HG02943 (cell line): ENCODE results near the gene C3.

ENCODE experiments used
- ATAC-seq: cut with Tn5 transposase; IDR thresholded peaks from one replicate; pipeline ENCODE4 v1.9.1; 2021; ENCODE audit warnings: mild to moderate bottlenecking, low read depth, moderate library complexity; ENCODE audit not compliant: unreplicated experiment

Gene C3

DNA sequence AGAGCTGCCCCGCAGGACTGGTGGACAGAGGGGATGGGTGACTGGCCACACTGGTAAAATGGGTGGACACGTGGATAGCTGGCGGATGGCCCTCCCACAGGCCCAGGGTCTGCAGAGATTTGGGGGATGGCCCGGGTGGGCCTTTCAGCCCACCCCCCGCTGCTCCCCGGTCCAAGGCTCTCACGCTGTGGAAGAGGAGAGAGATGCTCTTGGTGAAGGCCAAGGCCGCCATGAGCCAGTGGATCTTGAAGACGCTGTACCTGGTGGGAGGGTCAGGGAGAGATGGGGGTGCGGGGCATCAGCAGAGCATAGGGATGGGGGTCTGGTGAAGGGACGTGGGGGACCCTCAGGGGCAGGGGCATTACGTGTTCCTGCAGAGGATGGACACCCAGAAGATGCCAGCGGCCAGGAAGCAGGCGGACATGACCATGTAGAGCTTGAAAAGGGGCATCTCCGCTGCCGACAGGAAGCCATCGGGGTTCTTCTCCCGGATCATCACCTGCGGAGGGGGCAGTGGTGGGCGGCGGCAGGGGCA, 12.4 kb upstream of the C3 start:
- no peak for ATAC-seq

DNA sequence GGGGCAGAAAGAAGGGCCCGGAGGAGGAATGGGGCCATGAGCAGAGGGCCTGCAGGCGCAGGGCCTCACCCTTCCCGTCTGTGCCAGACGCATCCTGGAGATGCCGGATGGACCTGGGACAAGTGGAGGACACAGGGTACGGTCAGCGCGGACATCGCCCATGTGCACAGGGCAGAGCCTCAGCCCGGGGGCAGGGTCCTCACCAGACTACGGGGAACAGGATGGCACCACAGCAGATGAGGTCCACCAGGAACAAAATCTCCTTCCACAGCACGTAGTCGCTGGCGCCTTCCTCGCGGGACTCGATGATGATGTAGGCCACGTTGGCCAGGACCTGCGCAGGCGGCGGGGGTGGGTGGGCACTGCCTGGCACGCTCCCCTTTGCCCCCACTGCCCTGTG, 11.4 kb upstream of the C3 start:
- no peak for ATAC-seq

DNA sequence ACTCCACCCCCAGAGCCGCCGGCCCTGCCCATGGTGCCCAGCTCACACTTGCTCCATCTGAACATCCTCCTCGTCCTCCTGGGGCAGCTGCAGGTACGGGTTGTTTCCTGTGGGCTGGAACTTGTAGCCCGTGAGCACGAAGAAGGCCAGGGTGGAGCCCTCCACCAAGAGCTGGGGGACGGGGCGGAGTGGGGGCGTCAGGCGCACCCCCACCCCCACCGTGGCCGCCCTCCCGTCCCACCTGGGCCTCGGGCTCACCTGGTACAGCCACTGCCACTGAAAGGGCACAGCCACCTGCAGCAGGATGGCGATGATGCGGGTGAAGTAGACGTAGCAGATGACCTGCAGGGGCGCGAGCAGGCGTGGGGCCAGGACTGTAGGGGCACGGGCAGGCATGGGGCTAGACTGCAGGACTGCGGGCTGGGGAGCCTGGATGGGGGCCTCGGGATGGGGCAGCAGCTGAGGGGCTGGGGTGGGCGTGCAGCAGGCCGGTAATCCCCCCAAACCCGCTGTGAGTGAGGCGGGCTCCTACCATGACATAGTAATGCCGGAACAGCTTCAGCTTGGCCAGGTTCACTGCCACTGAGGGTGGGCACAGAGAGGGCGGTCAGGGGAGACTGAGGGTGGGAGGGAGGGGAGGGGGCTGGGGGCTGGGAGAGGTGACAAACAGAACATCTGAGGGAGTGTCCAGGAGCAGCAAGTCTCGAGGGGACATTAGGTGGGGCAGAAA, 10.7 kb upstream of the C3 start:
- ATAC-seq = no peak

DNA sequence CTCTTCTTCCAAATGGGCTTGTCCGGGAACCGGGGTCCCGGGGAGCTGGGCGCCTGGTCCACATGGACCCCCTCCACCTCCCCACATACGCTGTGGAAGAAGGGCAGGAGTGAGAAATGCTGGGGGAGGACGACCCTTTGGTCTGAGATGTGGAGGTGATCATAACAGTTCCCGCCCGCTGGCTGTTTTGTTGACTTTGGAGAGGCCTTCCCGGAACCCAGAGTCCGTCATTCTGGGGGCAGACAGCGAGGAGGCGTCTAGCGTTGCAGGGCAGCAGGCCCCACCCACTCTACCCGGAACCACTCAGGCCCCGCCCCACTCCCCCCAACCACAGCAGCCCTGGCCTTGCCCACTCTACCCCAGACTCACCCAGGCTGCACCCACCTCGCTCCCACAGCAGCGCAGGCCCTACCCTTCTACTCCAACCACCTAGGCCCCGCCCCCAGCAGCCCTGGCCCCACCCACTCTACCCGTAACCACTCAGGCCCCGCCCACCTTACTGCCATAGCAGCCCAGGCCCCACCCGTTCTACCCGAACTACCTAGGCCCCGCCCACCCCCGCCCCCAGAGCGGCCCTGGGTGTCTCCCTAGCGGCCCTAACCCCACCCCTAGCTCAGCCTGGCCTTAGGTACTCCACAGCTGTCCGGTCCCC, 9.8 kb upstream of the C3 start:
- ATAC-seq = no peak

DNA sequence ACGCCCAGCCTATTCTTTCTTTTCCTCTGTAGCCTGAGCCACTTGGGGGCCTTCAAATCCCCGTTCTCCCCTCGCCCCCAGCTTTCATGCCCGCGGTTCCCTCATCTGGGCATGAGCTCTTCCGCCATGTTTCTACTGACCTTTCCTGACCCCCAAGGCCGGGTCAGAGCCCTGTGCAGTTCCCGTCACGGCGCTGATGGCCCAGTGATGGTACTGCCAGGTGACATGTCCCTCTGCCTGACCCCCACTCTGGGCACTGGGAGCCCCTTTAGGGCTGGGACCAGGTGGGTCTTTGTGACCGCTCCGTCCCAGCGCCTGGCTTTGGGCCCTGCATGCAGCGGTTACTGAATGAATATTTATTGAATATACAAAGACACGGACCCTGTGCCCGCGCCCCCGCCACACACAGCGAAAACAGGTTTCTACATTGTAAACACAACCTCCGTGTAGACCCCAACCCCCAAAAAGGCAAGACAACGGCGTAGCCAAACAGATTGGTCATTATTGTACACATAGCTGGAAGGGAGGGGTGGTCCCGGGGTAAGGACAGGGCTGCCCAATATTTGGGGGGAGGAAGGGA, 9.2 kb upstream of the C3 start:
- ATAC-seq = no peak

DNA sequence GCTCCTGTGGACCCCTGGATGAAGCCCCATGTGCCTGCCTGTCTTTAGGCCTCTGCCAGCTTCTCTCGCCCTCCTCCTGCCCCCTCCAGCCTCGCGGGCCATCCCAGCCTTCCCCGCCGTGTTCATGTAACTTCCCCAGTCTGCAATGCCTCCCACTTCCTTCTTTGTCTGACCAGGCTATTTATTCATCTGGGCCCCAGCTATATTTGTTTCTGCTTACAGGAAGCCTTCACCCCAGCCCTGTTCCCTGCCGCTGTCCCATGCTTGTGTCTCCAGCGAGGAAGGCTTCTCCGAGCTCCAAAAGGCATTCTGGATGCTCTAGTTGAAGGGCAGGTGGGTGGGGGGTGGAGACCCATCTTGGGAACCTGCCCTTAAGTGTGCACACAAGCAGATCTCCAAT, 7.9 kb upstream of the C3 start:
- ATAC-seq = no peak

DNA sequence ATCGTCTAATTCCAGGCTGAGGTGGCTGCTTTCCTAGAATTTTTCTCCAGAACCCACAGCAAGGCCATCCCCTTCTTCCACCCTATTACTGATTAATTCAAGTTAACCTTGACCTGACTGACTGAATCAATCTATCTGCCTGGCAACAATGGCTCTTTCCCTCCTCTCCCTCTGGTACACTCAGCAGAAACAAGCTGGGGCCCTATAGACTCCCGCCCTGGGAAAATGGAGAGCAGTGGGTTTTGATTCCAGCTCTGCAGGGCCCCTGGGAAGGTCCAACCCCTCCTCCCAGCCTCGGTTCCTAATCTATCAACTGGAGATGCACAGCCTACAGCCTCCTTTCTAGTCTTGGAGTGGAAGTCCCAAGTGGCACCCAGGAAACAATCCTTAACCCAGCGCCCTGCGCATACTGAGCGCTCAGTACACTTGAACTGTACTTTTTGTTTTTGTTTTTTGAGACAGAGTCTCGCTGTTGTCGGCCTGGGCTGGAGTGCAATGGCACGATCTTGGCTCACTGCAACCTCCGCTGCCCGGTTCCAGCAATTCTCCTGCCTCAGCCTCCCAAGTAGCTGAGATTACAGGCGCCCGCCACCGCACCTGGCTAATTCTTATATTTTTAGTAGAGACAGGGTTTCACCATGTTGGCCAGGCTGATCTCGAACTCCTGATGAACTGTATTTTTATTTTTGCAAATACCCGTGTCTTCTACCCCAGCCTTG, 5.2 kb upstream of the C3 start:
- ATAC-seq = no peak

DNA sequence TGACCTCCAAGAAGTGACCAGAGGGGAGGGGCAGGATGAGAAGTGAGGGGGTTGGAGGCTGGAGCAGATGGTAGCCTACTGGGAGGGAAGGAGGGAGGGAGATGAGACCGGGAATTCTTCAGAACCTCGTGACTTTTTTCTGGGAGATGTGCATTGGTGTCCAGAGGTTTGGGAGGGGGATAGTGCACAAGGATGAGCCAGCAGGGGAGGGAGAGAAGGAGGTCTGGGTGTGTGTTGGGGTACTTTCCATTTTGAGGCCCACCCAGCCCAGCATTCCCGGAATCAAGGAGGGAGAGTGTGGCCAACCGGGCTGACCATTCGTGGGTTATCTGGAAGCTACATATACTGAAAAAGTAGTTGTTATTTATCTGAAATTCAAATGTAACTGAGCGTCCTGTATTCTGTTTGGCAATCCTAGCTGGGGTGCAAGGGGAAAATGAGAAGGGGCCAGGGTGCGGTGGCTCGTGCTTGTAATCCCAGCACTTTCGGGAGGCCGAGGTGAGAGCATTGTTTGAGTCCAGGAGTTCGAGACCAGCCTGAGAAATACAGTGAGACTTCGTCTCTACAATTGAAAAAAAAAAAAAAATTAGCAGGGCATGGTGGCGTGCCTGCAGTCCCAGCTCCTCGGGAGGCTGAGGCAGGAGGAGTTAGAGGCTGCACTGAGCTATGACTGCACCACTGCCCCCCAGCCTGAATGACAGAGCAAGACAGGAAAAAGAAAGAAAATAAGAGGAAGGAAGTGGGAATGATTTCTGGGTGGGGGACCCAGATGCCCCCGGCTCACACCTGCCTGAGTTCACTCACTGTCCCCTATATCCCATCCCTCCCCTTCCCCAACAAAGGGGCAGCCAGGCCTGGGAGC, 4.4 kb upstream of the C3 start:
- ATAC-seq = no peak

DNA sequence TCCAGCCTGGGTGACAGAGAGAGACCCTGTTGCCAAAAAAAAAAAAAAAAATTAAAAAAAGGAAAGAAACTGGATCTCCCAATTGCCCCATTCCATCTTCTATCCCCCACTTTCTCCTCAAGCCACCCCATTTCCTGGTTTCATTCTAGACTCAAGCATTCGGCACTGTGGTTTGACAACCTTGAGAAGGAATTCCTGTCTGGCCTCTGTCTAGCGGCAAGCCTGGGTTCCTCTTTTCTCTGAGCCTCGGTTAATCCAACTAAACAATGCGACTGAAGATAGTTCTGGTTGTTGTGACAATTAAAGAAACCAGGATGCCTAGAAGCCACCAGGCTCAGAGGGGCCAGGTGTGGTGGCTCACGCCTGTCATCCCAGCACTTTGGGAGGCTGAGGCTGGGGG, 3.3 kb upstream of the C3 start:
- no peak for ATAC-seq

DNA sequence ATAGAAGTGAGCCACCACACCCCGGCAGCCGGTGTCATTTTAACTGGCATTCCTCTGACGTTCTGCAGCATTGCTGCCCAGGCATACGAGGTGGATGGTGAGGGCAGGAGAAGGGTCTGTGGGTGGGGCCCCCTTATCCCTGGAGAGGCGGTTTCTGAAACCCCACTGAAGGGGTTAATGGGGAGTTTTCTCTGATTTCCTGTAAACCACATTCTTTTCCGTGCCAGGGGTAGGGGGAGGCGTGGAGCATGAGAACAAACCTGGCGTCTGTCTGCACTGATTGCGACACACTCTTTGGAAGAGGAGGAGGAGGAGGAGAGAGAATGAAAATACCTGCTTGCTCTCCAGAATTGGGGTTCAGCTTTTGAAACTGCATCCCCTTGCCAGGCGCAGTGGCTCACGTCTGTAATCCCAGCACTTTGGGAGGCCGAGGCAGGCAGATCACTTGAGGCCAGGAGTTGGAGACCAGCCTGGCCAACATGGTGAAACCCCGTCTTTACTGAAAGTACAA, 2.7 kb upstream of the C3 start:
- no peak for ATAC-seq

DNA sequence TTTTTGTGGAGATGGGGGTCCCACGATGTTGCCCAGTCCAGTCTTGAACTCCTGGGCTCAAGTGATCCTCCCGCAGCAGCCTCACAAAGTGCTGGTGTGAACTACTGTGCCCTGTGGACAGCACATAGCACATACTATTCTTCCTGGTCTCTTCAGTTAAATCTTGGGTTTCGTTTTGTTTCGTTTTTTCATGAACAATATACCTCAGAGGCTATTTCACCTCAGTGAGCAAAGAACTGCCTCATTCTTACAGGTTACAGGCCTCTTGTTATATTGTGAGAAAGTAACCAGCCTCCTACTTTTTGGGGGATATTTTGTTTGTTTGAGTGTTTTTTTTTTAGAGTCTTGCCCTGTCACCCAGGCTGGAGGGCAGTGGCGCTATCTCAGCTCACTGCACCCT, 1.3 kb upstream of the C3 start:
- no peak for ATAC-seq

DNA sequence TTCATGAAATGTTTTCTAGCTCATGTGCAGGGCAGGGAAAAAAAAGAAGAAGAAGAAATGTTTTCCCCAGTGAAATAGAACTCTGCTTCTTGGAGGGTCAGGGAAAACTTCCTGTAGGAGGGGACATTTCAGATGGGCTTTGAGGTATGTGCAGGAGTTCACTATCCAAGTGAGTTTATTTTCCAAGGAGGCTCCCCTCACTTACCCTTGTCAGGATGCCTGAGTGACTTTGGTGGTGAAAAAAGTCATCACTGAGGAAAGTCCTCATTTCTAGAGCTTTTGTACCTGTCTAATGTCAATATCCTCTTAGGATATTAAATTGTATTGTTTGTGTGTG, 656 bp upstream of the C3 start:
- ATAC-seq = no peak

DNA sequence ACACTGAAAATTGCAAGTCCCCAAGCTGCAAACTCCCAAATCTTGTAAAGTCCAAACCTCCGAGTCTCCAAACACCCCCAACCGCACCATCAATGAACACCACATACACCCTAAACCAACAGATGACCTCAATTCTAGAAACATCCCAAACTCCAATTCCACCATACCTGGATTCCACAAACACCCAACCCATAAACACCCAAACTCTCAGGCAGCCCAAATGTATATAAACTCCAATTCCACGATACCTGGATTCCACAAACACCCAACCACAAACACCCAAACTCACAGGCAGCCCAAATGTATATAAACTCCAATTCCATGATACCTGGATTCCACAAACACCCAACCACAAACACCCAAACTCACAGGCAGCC, 470 bp downstream of the C3 start:
- ATAC-seq = no peak

DNA sequence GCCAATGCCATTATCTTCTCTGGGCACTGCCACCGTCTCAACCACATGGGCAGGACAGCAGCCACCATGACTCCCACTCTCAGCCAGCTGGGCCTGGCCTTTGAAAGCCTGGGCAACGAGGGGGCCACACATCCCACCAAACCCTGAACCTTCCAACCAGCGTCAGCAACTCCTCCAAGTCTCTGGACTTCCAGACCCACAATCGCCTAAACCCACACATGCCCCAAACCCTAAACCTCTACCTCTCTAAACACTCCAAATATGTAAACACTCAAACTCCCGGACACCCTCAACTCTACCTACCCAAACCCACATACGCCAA, 949 bp downstream of the C3 start:
- ATAC-seq = no peak

DNA sequence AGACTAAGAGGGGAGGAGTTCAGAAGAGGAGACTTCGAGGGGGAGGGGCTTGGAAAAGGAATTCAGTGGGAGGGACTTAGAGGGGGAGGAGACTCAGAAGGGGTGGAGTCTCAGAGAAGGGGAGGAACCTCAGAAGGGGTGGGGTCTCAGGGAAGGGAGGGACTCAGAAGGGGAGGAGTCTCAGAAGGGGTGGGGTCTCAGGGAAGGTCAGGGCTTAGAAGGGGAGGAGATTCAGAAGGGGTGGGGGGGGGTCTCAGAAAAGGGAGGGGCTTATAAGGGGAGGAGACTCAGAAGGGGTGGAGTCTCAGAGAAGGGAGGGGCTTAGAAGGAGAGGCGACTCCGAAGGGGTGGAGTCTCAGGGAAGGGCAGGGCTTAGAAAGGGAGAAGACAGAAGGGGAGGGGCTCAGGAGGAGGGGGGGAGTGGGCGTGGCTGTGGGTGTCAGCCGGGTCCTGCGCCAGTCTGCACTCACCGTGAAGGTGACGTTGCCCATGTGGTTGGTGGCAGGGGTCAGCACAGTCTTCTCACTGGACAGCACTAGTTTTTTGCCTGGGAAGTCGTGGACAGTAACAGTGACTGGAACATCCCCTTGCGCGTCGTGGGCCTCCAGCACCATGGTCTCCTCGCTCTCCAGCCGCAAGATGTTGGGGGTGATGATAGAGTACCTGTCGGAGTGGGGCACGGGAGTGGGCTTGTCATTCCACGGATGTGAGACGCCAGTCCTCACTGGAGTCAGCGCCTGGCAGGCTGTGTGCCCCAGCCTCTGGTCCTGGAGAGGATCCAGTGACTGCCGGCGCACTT, 1.5 kb downstream of the C3 start:
- ATAC-seq = no peak

DNA sequence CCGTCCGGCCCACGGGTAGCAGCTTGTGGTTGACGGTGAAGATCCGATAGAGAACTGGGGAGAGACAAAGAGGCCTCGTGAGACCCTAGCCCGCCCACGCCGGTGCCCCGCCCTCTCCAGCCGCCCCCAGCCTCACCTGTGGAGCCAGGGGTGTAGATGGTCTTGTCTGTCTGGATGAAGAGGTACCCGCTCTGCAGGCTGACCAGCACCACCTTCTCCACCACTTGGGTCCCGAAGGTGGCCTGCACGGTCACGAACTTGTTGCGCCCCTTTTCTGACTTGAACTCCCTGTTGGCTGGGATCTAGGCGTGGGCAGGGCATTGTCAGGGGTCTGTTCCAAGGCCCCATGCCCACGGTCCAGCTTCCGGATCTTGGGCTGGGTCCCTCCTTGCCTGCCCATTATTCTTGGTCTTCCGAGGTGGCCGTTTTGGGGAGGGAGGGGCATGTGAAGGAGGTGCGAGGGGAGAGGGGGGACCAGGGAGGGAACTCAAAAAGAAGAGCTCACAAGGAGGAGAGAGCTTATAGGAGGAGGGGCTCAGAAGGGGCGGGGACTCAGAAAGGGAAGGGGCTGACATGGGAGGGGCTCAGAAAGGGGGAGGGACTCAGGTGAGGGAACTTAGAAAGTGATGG, 2.2 kb downstream of the C3 start:
- no peak for ATAC-seq

DNA sequence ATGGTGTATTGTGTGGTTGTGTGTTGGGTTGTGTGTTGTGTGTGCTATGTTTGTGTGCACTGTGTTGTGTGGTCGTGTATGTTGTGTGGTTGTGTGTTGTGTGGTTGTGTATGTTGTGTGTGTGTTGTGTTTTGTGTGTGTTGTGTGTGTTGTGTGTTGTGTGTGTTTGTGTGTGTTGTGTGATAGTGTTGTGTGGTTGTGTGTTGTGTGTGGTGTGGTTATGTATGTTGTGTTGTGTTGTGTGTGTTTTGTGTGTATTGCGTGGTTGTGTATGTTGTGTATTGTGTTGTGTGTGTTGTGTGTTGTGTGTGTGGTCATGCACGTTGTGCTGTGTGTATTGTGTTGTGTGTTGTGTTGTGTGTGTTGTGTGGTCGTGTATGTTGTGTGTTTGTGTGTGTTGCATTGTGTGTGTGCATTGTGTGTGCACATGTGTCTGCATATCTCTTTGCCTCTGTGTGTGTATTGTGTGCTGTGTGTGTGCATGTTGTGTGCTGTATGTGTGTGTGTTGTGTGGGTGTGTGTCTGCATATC, 2.9 kb downstream of the C3 start:
- no peak for ATAC-seq

DNA sequence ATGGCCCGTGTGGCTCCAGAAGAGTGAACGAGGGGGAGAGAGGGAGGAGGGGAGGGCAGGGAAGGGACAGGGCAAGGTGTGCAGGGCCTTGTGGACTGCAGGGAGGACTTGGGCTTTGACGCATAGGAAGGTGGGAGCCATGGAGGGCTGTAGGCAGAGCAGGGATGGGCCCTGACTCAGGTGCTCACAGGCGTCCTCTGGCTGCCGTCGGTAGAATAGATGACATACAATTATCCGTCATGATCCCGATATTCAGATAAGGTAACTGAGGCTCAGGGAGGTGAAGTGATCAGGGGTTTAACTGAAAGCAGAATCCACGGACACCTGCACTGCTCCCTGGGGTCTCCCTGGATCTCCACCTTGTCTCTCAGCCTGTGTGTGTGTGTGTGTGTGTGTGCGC, 3.4 kb downstream of the C3 start:
- ATAC-seq = no peak

DNA sequence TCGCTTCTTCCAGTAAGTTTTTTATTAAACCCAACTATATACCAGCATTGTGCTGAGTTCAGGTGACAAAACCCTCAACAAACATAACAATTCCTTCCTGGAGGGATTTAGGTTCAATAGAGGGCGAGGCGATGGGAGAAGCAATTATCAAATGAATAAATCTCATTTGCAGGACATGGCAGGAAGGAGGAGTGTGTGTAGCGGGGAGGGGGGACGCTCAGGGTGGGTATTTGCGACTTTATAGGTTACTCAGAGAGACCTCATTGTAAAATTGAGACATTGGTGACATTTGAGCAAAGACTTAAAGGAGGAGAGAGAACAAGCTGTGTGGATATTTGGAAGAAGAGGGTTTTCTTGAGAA, 3.9 kb downstream of the C3 start:
- ATAC-seq = no peak
